Measurements from ENCODE around the gene LRRFIP2. TPM values are rescaled to one million over a fixed set of nuclear protein-coding genes. Genes with fewer than 3 reads are reported as not detected.

The LRRFIP2 gene
- total and polyA plus RNA-seq, 2 of the 8 experiments (the other 6 are each of a cell fraction or from before 2014, with no cell fraction given), result 8.8 to 25.6 TPM

GRCh38 chr3:37135561-37135960 is 38.8 kb downstream of the LRRFIP2 start:
- Histone ChIP-seq H2AFZ (ENCODE audit: low read length) (no peak overlapping the region), H3K27me3 (replicated peaks in 1 of 4; ENCODE audit: control insufficient read depth in 3 of 4, extremely low read depth in 1 of 4, insufficient read depth in 3 of 4, low read length in 3 of 4) (no peaks in the 10 kb centered on the region), H3K14ac (ENCODE audit: insufficient read length) (no peak overlapping the region), H2BK20ac (ENCODE audit: low read length) (no peak overlapping the region), H3K23ac (ENCODE audit: insufficient read length) (no peak overlapping the region), H4K91ac (replicated peaks; ENCODE audit: insufficient read length, low read length) (no peak overlapping the region), H3K4me2 (ENCODE audit: insufficient read depth in 1 of 2, low read depth in 2 of 2, low read length in 2 of 2) (no peak overlapping the region), H4K8ac (ENCODE audit: extremely low read depth, insufficient read depth, low read length) (no peak overlapping the region), H2BK15ac (ENCODE audit: low read length) (no peak overlapping the region), H4K20me1 (replicated peaks in 1 of 2; ENCODE audit: control insufficient read depth in 1 of 2, insufficient read depth in 2 of 2, low read length in 2 of 2) (no peaks in the 10 kb centered on the region), H3K23me2 (ENCODE audit: low read depth, low read length) (peaks cover 4% of the 10 kb centered on the region; the same call in 1 of the 2 replicates), H3K36me3 (ENCODE audit: control insufficient read depth in 2 of 4, insufficient read depth in 4 of 4, low read length in 3 of 4) (no peaks in the 10 kb centered on the region), H3K18ac (ENCODE audit: extremely low read depth, low read length) (no peak overlapping the region), H3K79me1 (ENCODE audit: low read depth, low read length) (peaks cover 2% of the 10 kb centered on the region; the same call in 1 of the 2 replicates), H4K5ac (ENCODE audit: insufficient read length, low read depth, low read length) (no peak overlapping the region), H2BK12ac (ENCODE audit: low read depth, low read length) (no peak overlapping the region), H2BK120ac (replicated peaks; ENCODE audit: low read depth, low read length) (no peak overlapping the region), H3K4ac (replicated peaks; ENCODE audit: insufficient read length, low read depth, low read length) (no peak overlapping the region), H3K4me3 (ENCODE audit: extremely low read depth in 1 of 4, insufficient read depth in 2 of 4, low read depth in 3 of 4, low read length in 4 of 4) (no peak overlapping the region), H3K9me3 (ENCODE audit: insufficient read depth in 2 of 2, low read depth in 1 of 2, low read length in 1 of 2) (no peaks in the 10 kb centered on the region), H2AK5ac (ENCODE audit: low read depth, low read length) (no peak overlapping the region), H3K4me1 (replicated peaks in 1 of 4; ENCODE audit: control insufficient read depth in 3 of 4, insufficient read depth in 4 of 4, low read length in 3 of 4) (peaks cover 0 to 2% (median 2%) of the 10 kb centered on the region in 4 experiments; a peak in 3 of 7 replicates), H3K27ac (ENCODE audit: low read depth, low read length) (no peak overlapping the region), H3K79me2 (ENCODE audit: control insufficient read depth in 1 of 2, insufficient read depth in 2 of 2, low read length in 2 of 2) (no peaks in the 10 kb centered on the region; a peak in 2 of 4 replicates), H3K9ac (replicated peaks in 1 of 4; ENCODE audit: extremely low read depth in 1 of 4, low read depth in 3 of 4, low read length in 3 of 4) (no peak overlapping the region), H2BK5ac (ENCODE audit: low read depth, low read length) (no peak overlapping the region), H3K56ac (replicated peaks; ENCODE audit: insufficient read length, low read depth, low read length) (no peak overlapping the region)
- POLR2A ChIA-PET (ENCODE audit: partially characterized antibody), result no interaction called here
- 86% methylated on average over 1 of the region's 1 CpG; no CpG with 5 or more reads in 1 of the 2 experiments for WGBS, 2 experiments (ENCODE audit: extremely low coverage in 1 of 2, insufficient coverage in 1 of 2, insufficient read length in 1 of 2, insufficient replicate concordance in 2 of 2, low coverage in 1 of 2, low lambda C conversion rate in 2 of 2, missing lambda C conversion rate in 1 of 2)
- CTCF ChIA-PET (ENCODE audit: partially characterized antibody), result no interaction called here
- no peak for TF ChIP-seq KDM5A (IDR thresholded peaks at IDR 0.05; ENCODE audit: low read length)
- DNase-seq (ENCODE audit: low read depth in 1 of 2, low spot score in 2 of 2), result no peak
- FAIRE-seq, result no peak
